ENCODE measurements around the gene PROX2.

DNA sequence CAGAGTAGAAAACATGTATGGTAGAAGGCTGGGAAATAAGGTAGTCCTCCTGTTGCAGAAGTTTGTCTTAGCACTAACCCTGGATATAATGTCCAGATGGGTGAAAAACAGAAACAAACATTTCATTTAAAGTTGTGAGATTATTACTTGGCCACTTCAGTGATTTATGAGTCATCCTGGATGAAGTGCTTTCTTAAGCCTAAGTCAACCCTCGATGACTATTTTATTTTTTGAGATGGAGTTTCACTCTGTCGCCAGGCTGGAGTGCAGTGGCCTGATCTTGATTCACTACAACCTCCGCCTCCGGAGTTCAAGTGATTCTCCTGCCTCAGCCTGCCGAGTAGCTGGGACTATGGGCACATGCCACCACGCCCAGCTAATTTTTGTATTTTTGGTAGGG lies 15.9 kb upstream of the PROX2 start:
- TF ChIP-seq, protein P1, sequence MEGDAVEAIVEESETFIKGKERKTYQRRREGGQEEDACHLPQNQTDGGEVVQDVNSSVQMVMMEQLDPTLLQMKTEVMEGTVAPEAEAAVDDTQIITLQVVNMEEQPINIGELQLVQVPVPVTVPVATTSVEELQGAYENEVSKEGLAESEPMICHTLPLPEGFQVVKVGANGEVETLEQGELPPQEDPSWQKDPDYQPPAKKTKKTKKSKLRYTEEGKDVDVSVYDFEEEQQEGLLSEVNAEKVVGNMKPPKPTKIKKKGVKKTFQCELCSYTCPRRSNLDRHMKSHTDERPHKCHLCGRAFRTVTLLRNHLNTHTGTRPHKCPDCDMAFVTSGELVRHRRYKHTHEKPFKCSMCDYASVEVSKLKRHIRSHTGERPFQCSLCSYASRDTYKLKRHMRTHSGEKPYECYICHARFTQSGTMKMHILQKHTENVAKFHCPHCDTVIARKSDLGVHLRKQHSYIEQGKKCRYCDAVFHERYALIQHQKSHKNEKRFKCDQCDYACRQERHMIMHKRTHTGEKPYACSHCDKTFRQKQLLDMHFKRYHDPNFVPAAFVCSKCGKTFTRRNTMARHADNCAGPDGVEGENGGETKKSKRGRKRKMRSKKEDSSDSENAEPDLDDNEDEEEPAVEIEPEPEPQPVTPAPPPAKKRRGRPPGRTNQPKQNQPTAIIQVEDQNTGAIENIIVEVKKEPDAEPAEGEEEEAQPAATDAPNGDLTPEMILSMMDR (IDR thresholded peaks at IDR 0.05) = no peak
- TF ChIP-seq POLR2A (IDR thresholded peaks at IDR 0.05) = no peak
